HG03103 (cell line): ENCODE results near the gene SREBF1.

Source experiments
- ATAC-seq: cut with Tn5 transposase; IDR thresholded peaks from one replicate; pipeline ENCODE4 v1.9.1; 2021; ENCODE audit warnings: low read depth; ENCODE audit not compliant: unreplicated experiment

The SREBF1 gene

GRCh38 chr17:17859909-17860765 lies 23.4 kb upstream of the SREBF1 start:
- ATAC-seq, result no peak

DNA sequence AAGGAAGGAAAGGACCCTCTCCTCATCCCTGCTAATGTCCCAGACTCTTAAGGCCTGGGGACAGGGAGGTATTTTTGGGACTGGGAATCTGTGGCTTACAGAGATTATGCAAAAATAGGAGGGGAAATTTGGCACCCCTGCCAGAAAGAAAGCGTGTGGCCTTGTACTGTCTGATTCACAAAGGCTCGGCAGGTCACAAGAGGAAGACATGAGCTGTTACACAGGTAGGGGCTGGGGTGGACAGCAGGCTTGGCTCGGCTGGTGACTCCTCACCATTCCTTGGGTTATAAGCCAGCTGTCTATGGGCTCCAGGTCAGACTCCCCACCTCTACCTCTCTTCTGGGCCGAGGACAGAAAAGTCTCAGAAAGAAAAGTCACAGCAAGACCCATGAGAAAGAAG lies 20.7 kb upstream of the SREBF1 start:
- ATAC-seq, result no peak

GRCh38 chr17:17856386-17856785 lies 19.6 kb upstream of the SREBF1 start:
- no peak for ATAC-seq

- no peak for ATAC-seq
These were observed 19.2 kb upstream of the SREBF1 start for GRCh38 chr17:17855976-17856375.

DNA sequence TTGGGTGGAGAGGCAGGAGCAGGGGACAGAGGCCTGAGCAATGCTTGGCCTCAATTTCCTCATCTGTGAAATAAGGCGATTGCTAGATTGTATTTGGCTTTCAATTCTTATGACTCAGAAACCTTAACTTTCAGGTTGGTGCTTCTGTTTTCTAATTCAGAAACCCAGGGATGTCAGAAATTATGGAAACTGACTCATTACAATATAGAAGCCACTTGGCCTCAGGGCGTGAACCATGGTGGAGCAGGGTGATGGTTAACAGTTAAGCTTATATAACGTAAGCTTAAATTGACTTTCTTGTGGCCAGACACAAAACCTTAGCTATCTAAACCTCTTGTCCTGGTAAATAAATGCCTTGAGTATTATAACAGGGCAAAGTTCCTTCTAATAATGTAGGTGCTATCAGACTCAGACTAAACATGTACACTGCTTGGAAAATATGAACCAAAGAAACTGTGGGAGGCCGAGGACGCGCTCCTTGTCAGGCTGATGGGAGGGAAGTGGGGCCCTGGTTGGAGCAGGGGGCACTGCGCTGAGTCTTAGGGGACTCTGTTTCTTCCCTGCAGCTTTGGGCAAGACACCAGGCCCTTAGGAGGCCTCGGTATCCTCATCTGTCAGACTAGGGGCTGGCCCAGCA lies 17.1 kb upstream of the SREBF1 start:
- no peak for ATAC-seq

DNA sequence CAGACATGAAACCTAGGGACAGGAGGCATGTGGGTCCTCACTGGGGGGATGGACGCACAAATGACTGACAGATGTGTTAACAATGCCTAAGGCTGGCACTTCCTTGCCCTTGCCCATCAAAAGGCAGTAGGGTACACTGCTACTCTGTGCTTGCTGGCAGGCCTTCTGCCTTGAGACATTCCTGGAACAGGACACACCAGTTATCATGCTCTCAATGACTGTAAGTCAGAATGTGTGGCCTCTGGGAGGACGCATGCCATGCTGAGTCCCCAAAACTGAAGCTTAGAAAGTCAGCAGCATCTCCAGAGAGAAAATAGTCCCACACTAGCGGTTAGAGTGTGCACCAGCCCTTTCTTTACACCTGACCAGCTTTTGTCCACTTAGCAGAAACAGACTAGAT lies 16.1 kb upstream of the SREBF1 start:
- no peak for ATAC-seq

- ATAC-seq, result no peak
These were observed 14.6 kb upstream of the SREBF1 start for GRCh38 chr17:17851103-17852002.

DNA sequence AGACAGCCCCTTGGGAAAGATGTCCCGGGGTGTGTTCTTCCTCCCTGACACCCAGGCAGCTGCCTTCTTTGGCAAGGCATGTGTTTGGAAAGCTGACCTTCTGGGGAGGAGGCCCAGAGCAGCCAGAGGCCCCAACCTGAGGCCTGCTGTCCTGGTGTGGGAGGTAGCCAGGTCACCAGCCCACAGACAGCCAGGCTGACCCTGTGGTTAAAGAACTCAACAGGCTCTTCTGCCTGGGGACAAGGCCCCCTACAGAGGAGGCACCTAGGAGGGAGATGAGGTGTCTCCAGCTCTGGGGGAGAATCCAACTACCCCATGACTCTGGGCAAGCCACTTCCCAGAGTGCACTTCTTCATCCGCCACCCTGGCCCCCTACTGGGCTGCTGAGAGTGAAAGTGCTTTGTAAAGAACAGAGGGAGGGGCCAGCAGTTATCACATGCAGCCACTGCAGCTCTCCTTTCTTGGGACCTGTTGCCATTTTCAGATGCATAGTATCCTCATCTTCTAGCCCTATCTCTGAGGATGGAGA lies 13.1 kb upstream of the SREBF1 start:
- no peak for ATAC-seq

GRCh38 chr17:17849147-17849820 lies 12.5 kb upstream of the SREBF1 start:
- ATAC-seq, result no peak

GRCh38 chr17:17848311-17849082 lies 11.7 kb upstream of the SREBF1 start:
- no peak for ATAC-seq

- no peak for ATAC-seq
These were observed 10.9 kb upstream of the SREBF1 start for GRCh38 chr17:17847726-17848125.

DNA sequence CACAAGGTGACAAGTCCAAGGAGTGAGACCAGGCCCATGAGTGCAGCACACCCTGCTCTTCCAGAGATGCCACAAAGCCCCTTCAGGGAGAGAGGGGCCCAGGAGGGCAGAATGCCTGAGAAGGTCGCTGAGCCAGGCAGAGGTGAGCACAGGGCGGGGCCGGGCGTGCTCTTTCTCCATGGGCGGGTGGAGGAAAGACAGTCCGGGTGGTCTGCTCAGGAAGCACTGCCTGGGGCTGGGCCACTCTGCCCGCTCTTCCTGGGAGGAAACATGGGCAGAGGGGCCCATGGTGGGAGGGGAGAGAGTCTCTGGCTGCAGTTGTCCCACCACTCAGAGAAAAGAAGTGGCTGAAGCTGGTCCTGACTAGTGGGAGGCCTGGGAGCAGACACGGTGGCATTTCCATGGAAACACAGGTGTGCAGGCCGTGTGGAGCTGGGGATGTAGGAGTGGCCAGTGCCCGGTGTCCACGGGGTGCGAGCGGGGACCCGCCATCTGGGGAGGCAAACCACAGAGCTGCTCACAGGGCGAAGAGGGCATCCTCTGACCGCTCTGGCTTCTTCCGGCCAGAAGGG lies 10.4 kb upstream of the SREBF1 start:
- ATAC-seq, result no peak

DNA sequence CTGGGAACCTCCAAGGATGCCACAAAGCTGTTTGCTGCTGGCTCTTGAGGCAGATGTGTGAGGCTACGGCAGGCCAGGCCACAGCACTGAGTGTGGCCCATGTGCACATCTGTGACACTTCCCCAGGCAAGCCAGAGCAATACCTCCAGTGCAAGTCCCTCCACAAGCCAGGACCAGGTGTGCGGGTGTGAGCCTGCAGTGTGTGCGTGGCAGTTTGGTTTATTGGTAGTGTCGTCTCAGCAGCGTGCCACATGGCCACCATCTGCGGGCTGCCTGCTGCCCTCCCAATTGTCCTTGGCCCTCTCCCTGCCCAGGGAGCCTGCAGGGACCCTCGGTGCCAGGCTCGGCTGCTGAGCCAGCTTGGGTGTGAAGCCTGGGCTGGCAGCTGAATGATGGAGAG lies 9.9 kb upstream of the SREBF1 start:
- ATAC-seq, result no peak

- no peak for ATAC-seq
These were observed 9.2 kb upstream of the SREBF1 start for GRCh38 chr17:17846003-17846402.

- ATAC-seq, result no peak
These were observed 8.4 kb upstream of the SREBF1 start for GRCh38 chr17:17845046-17845775.

DNA sequence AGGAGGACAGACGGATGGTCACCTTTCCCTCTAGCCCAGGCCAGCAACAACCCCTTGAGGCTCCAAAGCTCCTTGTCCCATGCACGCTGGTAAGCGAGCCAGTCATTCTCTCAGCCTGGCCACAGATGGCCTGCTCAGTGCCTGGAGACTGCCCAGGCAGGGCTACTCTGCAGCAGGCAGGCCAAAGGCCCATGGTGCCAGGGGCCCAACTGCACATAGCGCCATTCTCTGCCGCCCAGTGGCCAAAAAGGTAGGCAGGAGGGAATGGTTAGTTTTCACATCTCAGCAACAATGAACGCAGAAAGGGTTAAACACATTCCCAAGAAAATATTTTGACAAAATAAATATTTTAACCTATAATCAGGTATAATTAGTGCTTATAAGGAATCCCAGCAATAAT lies 7.7 kb upstream of the SREBF1 start:
- ATAC-seq, result no peak

DNA sequence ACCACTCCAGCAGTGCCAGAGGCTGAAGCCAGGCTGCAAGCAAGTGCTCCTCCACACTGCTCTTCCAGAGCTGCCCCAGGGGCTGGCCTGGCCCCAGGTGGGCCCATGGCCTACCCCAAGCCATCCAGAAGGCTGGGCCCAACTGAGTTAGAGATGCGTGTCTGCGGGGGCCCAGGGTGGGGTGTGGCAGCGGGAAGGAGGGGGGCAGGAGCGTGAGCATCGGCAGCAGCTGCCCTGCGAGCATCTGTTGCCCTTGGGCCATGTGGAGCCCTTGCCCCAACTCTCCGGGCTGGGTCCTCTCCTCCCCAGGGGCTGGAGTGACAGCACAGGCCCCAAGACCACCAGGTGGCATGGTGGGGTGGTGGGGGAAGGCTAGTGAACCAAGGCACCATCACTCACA lies 7.3 kb upstream of the SREBF1 start:
- no peak for ATAC-seq

- ATAC-seq, result no peak
These were observed 6.3 kb upstream of the SREBF1 start for GRCh38 chr17:17843096-17843495.
